Natural killer cell (primary cell): Measurements from ENCODE around the gene ATXN7L2. TPM values are rescaled to one million over a fixed set of nuclear protein-coding genes. Genes with fewer than 3 reads are reported as not detected.

Experiments
- ATAC-seq, 3 donors: fragments of 150-1000 bp in 2 of 3; fragments of 200-7000 bp in 1 of 3; cut with Tn5 transposase; 1 replicate in 1 of 3; 2 replicates in 2 of 3; pipeline ENCODE4 v1.10.0; 2021; ENCODE audit warnings: mild to moderate bottlenecking in 2 of 3, moderate library complexity in 2 of 3
- DNase-seq, 2 donors: peaks; one replicate each; pipeline versions ENCODE4 v3.0.0 to v3.0.0-alpha.2; 2013 to 2021; ENCODE audit warnings: mixed read lengths in 1 of 2
- H3K27ac ChIP-seq: one replicate; pipeline ENCODE4 v1.5.1; 2013; ENCODE audit warnings: mild to moderate bottlenecking, low read length
- H3K27me3 ChIP-seq: one replicate; pipeline ENCODE4 v1.6.1; 2013; ENCODE audit warnings: low read length; ENCODE audit not compliant: control insufficient read depth, insufficient read depth
- H3K36me3 ChIP-seq: one replicate; pipeline ENCODE4 v1.6.1; 2013; ENCODE audit warnings: low read length; ENCODE audit not compliant: control insufficient read depth, insufficient read depth
- H3K4me1 ChIP-seq: one replicate; pipeline ENCODE4 v1.6.1; 2013; ENCODE audit warnings: low read length; ENCODE audit not compliant: control insufficient read depth, insufficient read depth
- H3K4me3 ChIP-seq: one replicate; pipeline ENCODE4 v1.5.1; 2013; ENCODE audit warnings: low read length
- H3K9me3 ChIP-seq: one replicate; pipeline ENCODE4 v1.6.1; 2013; ENCODE audit warnings: low read length; ENCODE audit not compliant: control insufficient read depth, insufficient read depth
- H3K27ac Mint-ChIP-seq, 2 donors: one replicate each; pipeline ENCODE4 v1.8.0; 2022; ENCODE audit warnings: mild to moderate bottlenecking in 2 of 2, mixed read lengths in 2 of 2, moderate library complexity in 1 of 2
- H3K27me3 Mint-ChIP-seq, 2 donors: one replicate each; pipeline ENCODE4 v1.8.0; 2022; ENCODE audit warnings: low read depth in 2 of 2, mixed read lengths in 2 of 2
- H3K36me3 Mint-ChIP-seq: one replicate; pipeline ENCODE4 v1.8.0; 2022; ENCODE audit warnings: mixed read lengths
- H3K4me1 Mint-ChIP-seq, 2 donors: one replicate each; pipeline ENCODE4 v1.8.0; 2022; ENCODE audit warnings: mixed read lengths in 2 of 2
- H3K4me3 Mint-ChIP-seq: one replicate; pipeline ENCODE4 v1.8.0; 2022; ENCODE audit warnings: mild to moderate bottlenecking, moderate library complexity, mixed read lengths
- H3K9me3 Mint-ChIP-seq, 2 donors: one replicate each; pipeline ENCODE4 v1.8.0; 2022; ENCODE audit warnings: mixed read lengths in 2 of 2
- WGBS: methylation state at CpG from one replicate; pipeline ENCODE4 v1.1.7; 2013; ENCODE audit warnings: missing lambda C conversion rate; ENCODE audit not compliant: insufficient coverage; 5-methylcytosine and 5-hydroxymethylcytosine counted together
- intact Hi-C: fragments of 100-400 bp; cut with micrococcal nuclease; formaldehyde crosslinking; loops from one replicate; pipeline ENCODE4 v1.14.2; 2022
- total RNA-seq, 4 donors: library from RNA; stranded (reverse); fragments of 120-200 nt in 1 of 4; gene quantifications; one replicate each; pipeline versions ENCODE4 v1.2.3 to v1.2.4, GENCODE V29; 2013 to 2022
- TF ChIP-seq, protein P1 (sequence below): fragments of 200-600 bp; IDR thresholded peaks from one replicate; pipeline ENCODE4 v1.8.0; 2022; ENCODE audit warnings: antibody characterized with exemption

Gene ATXN7L2
- total RNA-seq, 3 donors from 2014 or later (not counting 1 experiment from before 2014, with no cell fraction given), result 16.4 to 18.5 (median 18.3) TPM

DNA sequence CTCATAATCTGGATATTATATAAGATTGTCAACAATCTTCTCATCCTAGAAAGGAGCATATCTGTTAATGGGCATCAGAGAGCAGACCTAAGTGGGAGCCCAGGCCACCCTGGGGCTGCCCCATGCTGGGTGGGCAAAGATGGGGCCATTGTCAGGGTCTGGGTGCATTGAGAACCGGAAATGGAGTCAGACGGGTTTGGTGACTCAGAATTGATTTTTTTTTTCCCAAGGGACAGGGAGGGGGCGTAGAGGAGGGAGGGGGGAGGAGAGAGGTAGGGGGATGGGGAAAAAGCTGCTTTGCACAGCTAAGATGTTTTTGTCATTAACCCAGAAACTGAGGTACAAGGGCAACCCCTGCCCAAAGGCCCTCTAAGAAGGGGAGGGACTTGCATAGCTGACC lies 1.3 kb downstream of the ATXN7L2 start:
- H3K27me3 Mint-ChIP-seq, result peaks cover 7 to 9% of the 10 kb centered on the region in 2 donors
- peak overlapping the region; percentile 89 for H3K4me3 Mint-ChIP-seq
- no peaks in the 10 kb centered on the region for H3K36me3 Mint-ChIP-seq
- Histone ChIP-seq H3K27me3 (no peaks in the 10 kb centered on the region), H3K4me3 (no peak overlapping the region), H3K9me3 (no peaks in the 10 kb centered on the region), H3K27ac (no peak overlapping the region), H3K36me3 (no peaks in the 10 kb centered on the region), H3K4me1 (peaks cover 17% of the 10 kb centered on the region)
- intact Hi-C loops, result no loop called here
- TF ChIP-seq, protein P1, sequence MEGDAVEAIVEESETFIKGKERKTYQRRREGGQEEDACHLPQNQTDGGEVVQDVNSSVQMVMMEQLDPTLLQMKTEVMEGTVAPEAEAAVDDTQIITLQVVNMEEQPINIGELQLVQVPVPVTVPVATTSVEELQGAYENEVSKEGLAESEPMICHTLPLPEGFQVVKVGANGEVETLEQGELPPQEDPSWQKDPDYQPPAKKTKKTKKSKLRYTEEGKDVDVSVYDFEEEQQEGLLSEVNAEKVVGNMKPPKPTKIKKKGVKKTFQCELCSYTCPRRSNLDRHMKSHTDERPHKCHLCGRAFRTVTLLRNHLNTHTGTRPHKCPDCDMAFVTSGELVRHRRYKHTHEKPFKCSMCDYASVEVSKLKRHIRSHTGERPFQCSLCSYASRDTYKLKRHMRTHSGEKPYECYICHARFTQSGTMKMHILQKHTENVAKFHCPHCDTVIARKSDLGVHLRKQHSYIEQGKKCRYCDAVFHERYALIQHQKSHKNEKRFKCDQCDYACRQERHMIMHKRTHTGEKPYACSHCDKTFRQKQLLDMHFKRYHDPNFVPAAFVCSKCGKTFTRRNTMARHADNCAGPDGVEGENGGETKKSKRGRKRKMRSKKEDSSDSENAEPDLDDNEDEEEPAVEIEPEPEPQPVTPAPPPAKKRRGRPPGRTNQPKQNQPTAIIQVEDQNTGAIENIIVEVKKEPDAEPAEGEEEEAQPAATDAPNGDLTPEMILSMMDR, result no peak
- H3K27ac Mint-ChIP-seq, result peak overlapping the region; percentile 83 to 87
- no peaks in the 10 kb centered on the region for H3K9me3 Mint-ChIP-seq
- no peak for DNase-seq
- peaks cover 22 to 24% of the 10 kb centered on the region in 2 donors for H3K4me1 Mint-ChIP-seq
- 42% methylated on average over 2 of the region's 3 CpGs for WGBS
- ATAC-seq, result no peak

DNA sequence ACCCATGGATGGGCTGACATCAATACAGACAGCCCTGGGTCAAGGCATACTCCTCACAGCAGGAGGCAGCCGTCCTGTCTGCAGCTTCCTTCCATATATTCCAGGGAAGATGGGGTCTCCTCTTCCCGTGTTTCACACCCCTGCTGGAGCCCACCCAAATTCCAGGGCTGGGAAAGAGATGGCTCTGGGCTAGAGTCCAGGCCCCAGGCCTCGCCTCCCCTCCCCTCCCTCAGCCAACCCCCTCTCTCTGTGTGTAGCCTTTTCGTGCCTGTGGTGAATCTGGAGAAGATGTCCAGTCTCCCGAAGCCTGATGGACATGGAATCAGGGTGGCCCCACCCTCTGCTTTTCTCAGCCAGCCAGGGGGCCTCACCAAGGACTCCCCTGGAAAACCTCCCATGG lies 3.6 kb downstream of the ATXN7L2 start:
- intact Hi-C loops, result no loop called here
- ATAC-seq, result no peak
- peaks cover 22 to 30% of the 10 kb centered on the region in 2 donors for H3K4me1 Mint-ChIP-seq
- no peaks in the 10 kb centered on the region for H3K36me3 Mint-ChIP-seq
- no peak overlapping the region for H3K4me3 Mint-ChIP-seq
- no peak overlapping the region for H3K27ac Mint-ChIP-seq
- TF ChIP-seq, protein P1, result no peak
- H3K27me3 ChIP-seq, result no peaks in the 10 kb centered on the region
- H3K36me3 ChIP-seq, result no peaks in the 10 kb centered on the region
- H3K9me3 Mint-ChIP-seq, result no peaks in the 10 kb centered on the region
- H3K27me3 Mint-ChIP-seq, result no peaks in the 10 kb centered on the region
- no peak for DNase-seq
- peaks cover 22% of the 10 kb centered on the region for H3K4me1 ChIP-seq
- H3K4me3 ChIP-seq, result no peak overlapping the region
- H3K27ac ChIP-seq, result no peak overlapping the region
- H3K9me3 ChIP-seq, result no peaks in the 10 kb centered on the region
- WGBS, result 96% methylated on average over 5 of the region's 5 CpGs

DNA sequence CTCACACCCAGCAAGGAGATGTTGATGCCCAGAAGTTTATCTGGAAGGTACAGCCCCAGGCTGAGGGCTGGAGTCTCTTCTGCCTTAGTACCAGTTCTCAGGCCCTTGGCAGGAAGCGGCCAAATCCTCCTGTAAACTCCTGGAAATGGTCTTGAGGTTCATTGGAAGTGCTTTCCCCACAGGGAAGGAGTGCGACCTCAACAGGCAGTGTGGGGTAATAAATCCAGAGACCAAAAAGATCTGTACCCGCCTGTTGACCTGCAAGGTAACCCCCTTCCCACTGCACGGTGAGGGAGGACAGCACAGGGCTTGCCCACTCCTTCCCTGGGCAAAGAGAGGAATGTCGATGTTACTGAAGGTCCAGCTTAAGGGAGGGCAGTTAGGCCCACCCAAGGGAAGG lies 4.5 kb downstream of the ATXN7L2 start:
- WGBS, result 98% methylated on average over 5 of the region's 5 CpGs
- Histone ChIP-seq H3K27ac (no peak overlapping the region), H3K4me1 (peaks cover 22% of the 10 kb centered on the region), H3K4me3 (no peak overlapping the region), H3K27me3 (no peaks in the 10 kb centered on the region), H3K9me3 (no peaks in the 10 kb centered on the region), H3K36me3 (no peaks in the 10 kb centered on the region)
- DNase-seq (no peak), ATAC-seq (no peak)
- no peaks in the 10 kb centered on the region for H3K27me3 Mint-ChIP-seq
- no peak overlapping the region for H3K27ac Mint-ChIP-seq
- no peaks in the 10 kb centered on the region for H3K9me3 Mint-ChIP-seq
- intact Hi-C loops, result no loop called here
- TF ChIP-seq, protein P1, result no peak
- H3K4me3 Mint-ChIP-seq, result no peak overlapping the region
- H3K4me1 Mint-ChIP-seq, result peaks cover 13 to 26% of the 10 kb centered on the region in 2 donors
- no peaks in the 10 kb centered on the region for H3K36me3 Mint-ChIP-seq

DNA sequence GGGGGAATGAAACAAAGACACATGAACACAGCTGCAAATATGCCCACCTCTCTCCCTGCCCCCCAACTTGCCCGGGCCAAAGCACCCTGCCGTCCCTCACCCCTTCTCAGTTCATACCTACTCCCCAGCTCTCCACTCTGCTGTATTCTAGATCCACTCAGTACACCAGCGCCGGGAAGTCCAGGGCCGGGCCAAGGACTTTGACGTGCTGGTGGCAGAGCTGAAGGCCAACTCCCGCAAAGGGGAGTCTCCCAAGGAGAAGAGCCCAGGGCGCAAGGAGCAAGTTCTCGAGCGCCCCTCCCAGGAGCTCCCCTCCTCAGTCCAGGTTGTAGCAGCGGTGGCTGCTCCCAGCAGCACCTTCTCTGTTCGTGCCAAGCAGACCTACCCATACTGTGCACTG lies 5.0 kb downstream of the ATXN7L2 start:
- WGBS, result 96% methylated on average over 12 of the region's 12 CpGs
- H3K27ac ChIP-seq, result no peak overlapping the region

More for the DNA sequence above, 5.0 kb downstream of the ATXN7L2 start:
- TF ChIP-seq, protein P1, result no peak
- intact Hi-C loops, result no loop called here
- DNase-seq (no peak), ATAC-seq (no peak)
- Histone ChIP-seq H3K9me3 (no peaks in the 10 kb centered on the region), H3K36me3 (no peaks in the 10 kb centered on the region), H3K4me3 (no peak overlapping the region), H3K4me1 (peaks cover 23% of the 10 kb centered on the region), H3K27me3 (no peaks in the 10 kb centered on the region)
- Mint-ChIP-seq H3K27me3 (no peaks in the 10 kb centered on the region), H3K4me1 (peaks cover 9 to 22% of the 10 kb centered on the region in 2 donors), H3K4me3 (no peak overlapping the region), H3K36me3 (no peaks in the 10 kb centered on the region), H3K27ac (no peak overlapping the region), H3K9me3 (no peaks in the 10 kb centered on the region)
